ENCODE measurements around the gene DICER1. TPM values are rescaled to one million over a fixed set of nuclear protein-coding genes. Genes with fewer than 3 reads are reported as not detected.

Gene DICER1
- total and polyA plus RNA-seq, 9 of the 15 experiments (the other 6 are each of a cell fraction or from before 2014, with no cell fraction given) = 2.5 to 23.2 (median 12.4) TPM

DNA sequence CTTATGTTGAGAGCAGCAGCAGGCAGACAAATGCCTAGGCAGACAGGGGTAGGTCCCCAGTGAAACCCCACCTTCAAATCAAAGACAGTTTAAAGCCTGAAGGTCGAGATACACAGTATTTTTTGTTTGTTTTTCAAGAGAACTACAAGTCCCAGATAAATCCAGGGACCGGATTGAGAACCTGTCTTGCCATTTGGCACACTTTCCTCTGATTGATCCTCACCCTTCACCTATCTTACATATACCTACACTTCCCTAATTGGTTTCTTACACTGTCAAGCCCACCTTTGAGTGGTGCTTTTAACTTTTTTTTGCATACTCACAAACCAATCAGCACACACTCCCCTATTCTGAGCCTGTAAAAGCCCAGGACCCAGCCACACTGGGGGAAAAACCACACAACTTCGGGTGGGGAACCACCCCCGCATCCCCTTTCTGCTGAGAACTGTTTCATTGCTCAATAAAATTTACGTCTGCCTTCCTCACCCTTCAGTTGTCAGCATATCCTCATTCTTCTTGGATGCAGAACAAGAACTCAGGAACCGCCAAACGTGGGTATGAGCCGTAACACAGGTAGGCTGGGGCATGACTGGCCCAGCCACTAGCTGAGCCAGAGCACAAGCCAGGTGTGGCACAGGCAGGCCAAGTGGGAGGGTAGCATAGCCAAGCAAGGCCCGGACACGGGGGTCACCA, 11.1 kb downstream of the DICER1 start:
- no peaks in the 10 kb centered on the region; a peak in 1 of 5 replicates for H3K4me1 ChIP-seq (replicated peaks in 1 of 2; ENCODE audit: control insufficient read depth in 2 of 2, insufficient read depth in 2 of 2, low read length in 2 of 2)
- no peak overlapping the region for H3K9ac ChIP-seq (ENCODE audit: insufficient read depth in 1 of 2, low read depth in 2 of 2, low read length in 2 of 2)
- in situ Hi-C loops (cut with MboI) = no loop called here
- H3K4me2 ChIP-seq (ENCODE audit: insufficient read depth, low read length) = no peak overlapping the region
- H3K79me2 ChIP-seq (ENCODE audit: control insufficient read depth, insufficient read depth, low read length) = peaks cover 17% of the 10 kb centered on the region
- H4K20me1 ChIP-seq (replicated peaks; ENCODE audit: control insufficient read depth, insufficient read depth, low read length) = no peaks in the 10 kb centered on the region
- H3K4me3 ChIP-seq = no peak overlapping the region
- H3K36me3 ChIP-seq (ENCODE audit: control insufficient read depth, insufficient read depth, low read length) = no peaks in the 10 kb centered on the region
- ATAC-seq = no peak
- POLR2A ChIA-PET = no interaction called here
- TF ChIP-seq ARHGAP35 (IDR thresholded peaks at IDR 0.05; ENCODE audit: partially characterized antibody) (no peak), MAFG (tag; conservative IDR thresholded peaks at IDR 0.05) (no peak), KDM5B (IDR thresholded peaks at IDR 0.05; ENCODE audit: insufficient replicate concordance, low read depth, low read length) (no peak), E2F5 (CRISPR knock-in tag; IDR thresholded peaks at IDR 0.05) (no peak), WHSC1 (IDR thresholded peaks at IDR 0.05; ENCODE audit: low read length) (no peak), CXXC5 (CRISPR knock-in tag; IDR thresholded peaks at IDR 0.05) (no peak), GABPB1 (CRISPR knock-in tag; IDR thresholded peaks at IDR 0.05) (no peak), SMAD4 (CRISPR knock-in tag; conservative IDR thresholded peaks at IDR 0.05) (no peak), FOXK2 (conservative IDR thresholded peaks at IDR 0.05 in 1 of 2, IDR thresholded peaks at IDR 0.05 in 1 of 2; ENCODE audit: low read depth in 2 of 2) (no peak), ZNF24 (IDR thresholded peaks at IDR 0.05) (no peak), THRB (CRISPR knock-in tag; conservative IDR thresholded peaks at IDR 0.05) (no peak)
- no peaks in the 10 kb centered on the region; the same call in 1 of the 2 replicates for H3K9me3 ChIP-seq (replicated peaks; ENCODE audit: control insufficient read depth, insufficient read depth, low read depth, low read length)
- 55% methylated on average over 8 of the region's 10 CpGs for WGBS (ENCODE audit: insufficient coverage, low coverage, missing lambda C conversion rate)
- no TSS peak for BruUV-seq (replicated peaks)
- intact Hi-C loops (cut with micrococcal nuclease) = no loop called here
- H2AFZ ChIP-seq (ENCODE audit: low read depth, low read length) = no peak overlapping the region
- CTCF ChIA-PET (ENCODE audit: low intra/inter-chr PET ratio) = no interaction called here
- no peaks in the 10 kb centered on the region for H3K9me1 ChIP-seq (ENCODE audit: control insufficient read depth, insufficient read depth, low read length)
- H3K27me3 ChIP-seq (ENCODE audit: control insufficient read depth in 2 of 2, insufficient read depth in 2 of 2, low read length in 2 of 2) = no peaks in the 10 kb centered on the region
- no peak for FAIRE-seq
- no peak for DNase-seq (ENCODE audit: extremely low read depth in 1 of 4, low spot score in 3 of 4)
- no peak overlapping the region for H3K27ac ChIP-seq (ENCODE audit: extremely low read depth, low read depth, low read length)

All from K562 (cell line).